Raji (cell line): ENCODE data around the gene RNASE13.

Experiments
- POLR2A ChIP-seq: IDR thresholded peaks from 2 replicates; pipeline ENCODE4 v1.6.1; 2011; ENCODE audit warnings: low read depth, low read length, control low read depth; ENCODE audit not compliant: insufficient read depth

The RNASE13 gene

GRCh38 chr14:21055432-21056117 lies 21.0 kb upstream of the RNASE13 start:
- no peak for TF ChIP-seq POLR2A

- TF ChIP-seq POLR2A = no peak
Observed at GRCh38 chr14:21054768-21055145, 20.1 kb upstream of the RNASE13 start.

- TF ChIP-seq POLR2A = no peak
Observed at GRCh38 chr14:21054123-21054767, 19.6 kb upstream of the RNASE13 start.

GRCh38 chr14:21053184-21054122 lies 18.8 kb upstream of the RNASE13 start:
- TF ChIP-seq POLR2A = no peak

GRCh38 chr14:21050597-21050996 lies 16.0 kb upstream of the RNASE13 start:
- TF ChIP-seq POLR2A = no peak

- TF ChIP-seq POLR2A = no peak
Observed at GRCh38 chr14:21049271-21049673, 14.7 kb upstream of the RNASE13 start.

- no peak for TF ChIP-seq POLR2A
Observed at GRCh38 chr14:21048638-21049037, 14.0 kb upstream of the RNASE13 start.

GRCh38 chr14:21047378-21047781 lies 12.8 kb upstream of the RNASE13 start:
- TF ChIP-seq POLR2A = no peak

GRCh38 chr14:21043974-21044618 lies 9.5 kb upstream of the RNASE13 start:
- TF ChIP-seq POLR2A = no peak

- no peak for TF ChIP-seq POLR2A
Observed at GRCh38 chr14:21043387-21043973, 8.9 kb upstream of the RNASE13 start.

GRCh38 chr14:21042918-21043317 lies 8.3 kb upstream of the RNASE13 start:
- no peak for TF ChIP-seq POLR2A

- TF ChIP-seq POLR2A = no peak
Observed at GRCh38 chr14:21041676-21042433, 7.2 kb upstream of the RNASE13 start, which contains the start of gene RNASE7. RNASE7 (plus strand) TSS chr14:21042362; CDS start chr14:21042993, 631 bp downstream.

- no peak for TF ChIP-seq POLR2A
Observed at GRCh38 chr14:21040370-21040925, 5.8 kb upstream of the RNASE13 start.
